ENCODE measurements around the gene PSME3IP1. TPM values are rescaled to one million over a fixed set of nuclear protein-coding genes. Genes with fewer than 3 reads are reported as not detected.

The PSME3IP1 gene
- total and polyA plus RNA-seq, 2 of the 4 experiments (the other 2 are of a cell fraction), result 50.2 to 75.2 TPM

DNA sequence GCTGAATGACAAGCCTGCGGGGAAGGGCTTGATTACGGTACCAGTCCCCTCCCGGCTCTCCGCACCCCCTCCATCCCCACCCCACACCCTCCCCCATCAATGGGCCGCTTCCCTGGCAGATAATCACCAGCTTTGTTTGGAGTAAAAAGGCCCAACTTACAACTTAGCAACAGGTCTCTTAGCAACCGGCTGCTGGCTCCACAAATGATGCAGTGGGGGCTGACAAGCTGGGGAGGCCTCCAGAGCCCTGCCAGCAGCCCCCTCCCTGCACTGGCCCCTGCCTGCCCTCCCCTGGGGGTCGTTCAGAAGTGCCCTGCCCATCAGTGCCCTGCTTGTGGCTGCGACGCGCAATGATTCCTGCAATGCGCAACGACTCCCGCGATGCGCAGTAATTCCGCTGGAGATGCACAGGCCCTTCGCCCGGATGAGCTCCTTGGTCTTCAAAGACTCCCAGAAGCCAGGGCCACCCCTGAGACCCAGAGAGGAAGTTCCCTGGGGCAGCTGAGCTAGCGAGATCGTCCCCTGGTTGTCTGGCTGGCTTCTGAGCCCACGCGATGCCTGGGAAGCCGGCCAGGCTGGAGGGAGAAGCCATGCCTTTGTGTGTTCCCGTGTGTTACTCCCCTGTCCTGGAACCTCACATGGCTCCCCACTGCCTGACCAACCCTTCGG lies 70.2 kb downstream of the PSME3IP1 start:
- TF ChIP-seq MAZ (IDR thresholded peaks at IDR 0.05; ENCODE audit: borderline replicate concordance, low read depth, low read length) (0 out of 2 replicates have a peak, but pooled peaks have one; percentile 15), SMC3 (IDR thresholded peaks at IDR 0.05; ENCODE audit: low read depth, low read length) (no peak)
- TF ChIP-seq, protein P1, sequence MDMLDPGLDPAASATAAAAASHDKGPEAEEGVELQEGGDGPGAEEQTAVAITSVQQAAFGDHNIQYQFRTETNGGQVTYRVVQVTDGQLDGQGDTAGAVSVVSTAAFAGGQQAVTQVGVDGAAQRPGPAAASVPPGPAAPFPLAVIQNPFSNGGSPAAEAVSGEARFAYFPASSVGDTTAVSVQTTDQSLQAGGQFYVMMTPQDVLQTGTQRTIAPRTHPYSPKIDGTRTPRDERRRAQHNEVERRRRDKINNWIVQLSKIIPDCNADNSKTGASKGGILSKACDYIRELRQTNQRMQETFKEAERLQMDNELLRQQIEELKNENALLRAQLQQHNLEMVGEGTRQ (IDR thresholded peaks at IDR 0.05; ENCODE audit: low read depth, low read length), result peak; percentile 85
- dilution Hi-C loops (cut with HindIII; ENCODE audit: low sequenced_read_pairs, unreplicated experiment) (no loop called here), in situ Hi-C loops (cut with MboI; ENCODE audit: low sequenced_read_pairs) (no loop called here), intact Hi-C loops (cut with micrococcal nuclease) (no loop called here)
- Histone ChIP-seq H2BK5ac (ENCODE audit: low read depth, low read length, poor library complexity, severe bottlenecking) (no peak overlapping the region), H2AK5ac (ENCODE audit: low read depth, low read length) (no peak overlapping the region), H3K56ac (ENCODE audit: extremely low read depth, insufficient read depth, low read length) (no peak overlapping the region), H3K4ac (ENCODE audit: low read depth, low read length) (no peak overlapping the region), H3K4me3 (ENCODE audit: insufficient read depth, low read depth, low read length) (no peak overlapping the region), H3K4me1 (ENCODE audit: control insufficient read depth, insufficient read depth, low read length) (peaks cover 13% of the 10 kb centered on the region), H3K23ac (ENCODE audit: low read depth, low read length) (no peak overlapping the region), H3K18ac (ENCODE audit: low read depth, low read length) (no peak overlapping the region), H2BK20ac (ENCODE audit: low read depth, low read length) (no peak overlapping the region), H2BK15ac (ENCODE audit: low read depth, low read length) (no peak overlapping the region), H3K36me3 (ENCODE audit: control insufficient read depth, insufficient read depth, low read length) (no peaks in the 10 kb centered on the region; the same call in 1 of the 2 replicates), H4K20me1 (ENCODE audit: insufficient read depth, low read length) (no peaks in the 10 kb centered on the region), H3K9me3 (ENCODE audit: control insufficient read depth, insufficient read depth, low read length) (no peaks in the 10 kb centered on the region), H3K79me1 (ENCODE audit: low read depth in 1 of 2, low read length in 2 of 2) (peaks cover 0 to 10% of the 10 kb centered on the region in 2 experiments; a peak in 1 of 4 replicates), H2AK9ac (replicated peaks; ENCODE audit: low read depth, low read length, poor library complexity) (no peak overlapping the region), H4K5ac (ENCODE audit: low read depth, low read length) (no peak overlapping the region), H3K14ac (replicated peaks; ENCODE audit: low read depth, low read length) (no peak overlapping the region), H3K9me1 (ENCODE audit: insufficient read depth, low read length) (peaks cover 16% of the 10 kb centered on the region; the same call in 1 of the 2 replicates), H3K4me2 (ENCODE audit: low read depth, low read length) (no peak overlapping the region; the same call in 1 of the 2 replicates), H4K8ac (ENCODE audit: low read depth in 2 of 2, low read length in 2 of 2) (peak overlapping the region in 1 of 2 experiments; percentile 62; a peak in 1 of 4 replicates), H2AFZ (replicated peaks; ENCODE audit: low read length, poor library complexity) (peak overlapping the region; percentile 80), H4K91ac (ENCODE audit: insufficient read depth, low read depth, low read length) (no peak overlapping the region), H3K27ac (ENCODE audit: insufficient read depth, low read length) (no peak overlapping the region), H2BK120ac (ENCODE audit: low read depth, low read length) (no peak overlapping the region), H3K9ac (ENCODE audit: low read depth, low read length) (no peak overlapping the region), H3K27me3 (ENCODE audit: control insufficient read depth, insufficient read depth, low read length) (no peaks in the 10 kb centered on the region)
- DNase-seq, result peak; percentile 28
- ChIA-PET CTCF (interaction anchor here (0.6 kb wide), 1 partner anchor 32 kb away, joined by 3 read pairs; no protein-coding TSS in a partner anchor), POLR2A (ENCODE audit: unreplicated experiment) (no interaction called here)
- peak; percentile 66 for ATAC-seq (ENCODE audit: low read depth)
- 42% methylated on average over 19 of the region's 25 CpGs; no CpG with 5 or more reads in 1 of the 2 experiments for WGBS, 2 experiments (ENCODE audit: extremely low coverage in 2 of 2, insufficient read length in 1 of 2)
- BruUV-seq (replicated peaks), result no TSS peak
